GM19467 (cell line): ENCODE measurements around the gene CBFA2T3.
A peak's percentile ranks its signal among the peaks of the same experiment; 100 is the strongest.

ENCODE experiments used
- ATAC-seq: cut with Tn5 transposase; IDR thresholded peaks from one replicate; pipeline ENCODE4 v1.9.1; 2021; ENCODE audit warnings: mild to moderate bottlenecking, moderate library complexity; ENCODE audit not compliant: unreplicated experiment

CBFA2T3 gene

GRCh38 chr16:88865310-88865709 lies 111.7 kb downstream of the CBFA2T3 start:
- ATAC-seq: no peak

DNA sequence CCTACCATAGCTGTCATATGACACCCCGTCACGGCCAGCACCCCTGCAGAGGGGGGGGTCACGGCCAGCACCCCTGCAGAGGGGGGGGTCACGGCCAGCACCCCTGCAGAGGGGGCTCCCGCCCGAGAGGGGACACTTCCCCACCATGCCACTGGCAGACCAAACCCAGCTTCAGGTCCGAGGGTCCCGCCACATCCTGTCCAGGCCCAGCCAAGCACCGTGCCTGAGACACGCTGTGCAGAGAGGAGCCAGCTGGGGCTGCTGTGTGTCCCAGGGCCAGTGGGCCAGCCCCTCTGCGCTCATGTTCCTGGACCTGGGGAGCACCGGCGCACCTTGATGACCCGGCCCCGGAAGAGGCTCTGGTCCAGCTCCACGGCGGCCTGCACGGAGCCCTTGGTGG lies 112.5 kb downstream of the CBFA2T3 start:
- ATAC-seq: no peak

GRCh38 chr16:88864099-88864498 lies 112.9 kb downstream of the CBFA2T3 start:
- ATAC-seq: no peak

- no peak for ATAC-seq
Observed at GRCh38 chr16:88863426-88863825, 113.6 kb downstream of the CBFA2T3 start.

- no peak for ATAC-seq
Observed at GRCh38 chr16:88862968-88863367, 114.0 kb downstream of the CBFA2T3 start.

DNA sequence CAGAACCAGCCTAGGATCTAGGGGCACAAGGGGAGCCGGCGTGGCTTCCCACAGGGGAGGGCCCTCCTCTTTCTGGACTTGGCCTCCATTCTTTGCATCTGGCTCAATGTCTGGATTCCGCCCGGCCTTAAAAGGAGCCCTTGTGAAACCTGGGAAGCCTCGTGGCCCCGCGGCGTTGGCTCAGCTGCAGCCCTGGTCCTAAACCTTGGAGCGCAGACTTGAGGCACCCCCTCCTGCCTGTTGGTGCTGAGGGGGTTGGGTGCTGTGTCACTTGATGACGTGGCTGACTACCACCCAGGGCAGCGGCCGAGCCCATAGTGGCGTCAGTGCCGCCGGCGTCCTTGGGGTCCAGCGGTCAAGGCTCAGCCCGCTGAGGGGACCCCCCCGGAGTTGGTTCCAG lies 115.6 kb downstream of the CBFA2T3 start:
- ATAC-seq: no peak

- no peak for ATAC-seq
Observed at GRCh38 chr16:88859381-88860091, 117.5 kb downstream of the CBFA2T3 start.

DNA sequence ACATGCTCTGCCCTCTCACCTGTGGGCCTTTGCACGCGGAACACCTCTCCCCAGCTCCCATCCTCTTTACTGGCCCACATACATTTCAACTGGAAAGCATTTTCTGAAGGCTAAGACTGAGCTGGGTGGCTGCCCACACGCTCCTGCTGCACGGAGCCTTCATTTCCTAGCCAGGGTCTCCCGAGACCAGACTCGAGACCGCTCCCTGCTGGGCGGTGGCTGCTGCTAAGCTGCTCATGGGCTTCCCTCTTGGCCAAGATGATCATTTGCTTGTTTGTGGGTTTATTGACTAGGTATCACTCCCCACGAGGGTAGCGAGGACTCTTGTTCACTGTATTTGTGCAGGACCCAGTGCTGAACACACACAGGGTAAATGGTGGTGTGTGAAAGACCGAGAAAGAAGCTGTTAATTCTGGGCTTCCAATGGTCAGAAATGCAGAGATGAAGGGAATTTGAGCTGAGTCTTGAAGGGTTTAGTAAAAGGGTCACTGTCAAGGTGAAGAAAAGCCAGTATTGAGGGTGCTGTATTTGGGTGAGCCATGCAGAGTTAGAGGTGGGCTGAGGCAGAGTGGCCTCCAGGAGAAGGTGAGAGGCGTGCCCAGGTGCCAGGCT lies 119.2 kb downstream of the CBFA2T3 start:
- peak; percentile 45 for ATAC-seq

GRCh38 chr16:88856828-88857727 lies 119.9 kb downstream of the CBFA2T3 start, which contains the start of the genes GALNS and TRAPPC2L:
TSS of gene GALNS (minus strand) at chr16:88856947. CDS start at chr16:88856877, 70 bp downstream.
TSS of gene TRAPPC2L (plus strand) at chr16:88857127. CDS start at chr16:88857151, 24 bp downstream.
- ATAC-seq: peak; percentile 65

GRCh38 chr16:88856122-88856827 lies 120.7 kb downstream of the CBFA2T3 start:
- ATAC-seq: no peak

GRCh38 chr16:88855736-88856121 lies 121.3 kb downstream of the CBFA2T3 start:
- ATAC-seq: no peak

DNA sequence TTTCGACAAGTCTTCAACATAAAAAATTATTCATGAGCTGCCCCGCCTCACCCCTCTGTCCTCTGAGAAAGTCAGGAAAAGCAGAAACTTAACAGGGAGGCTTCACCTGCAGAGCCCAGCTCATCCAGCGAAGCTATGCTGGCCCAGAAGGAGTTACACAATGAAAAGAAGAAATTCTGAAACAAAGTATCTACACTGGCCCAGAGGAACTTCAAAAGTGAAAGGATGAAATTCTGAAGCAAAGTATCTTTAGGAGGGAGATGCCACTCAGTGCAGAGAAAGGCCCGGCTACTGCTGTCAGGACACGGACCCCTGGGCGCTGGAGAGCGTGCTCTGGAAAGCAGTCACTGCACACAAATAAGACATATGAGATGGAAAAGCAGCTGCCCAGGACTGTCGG lies 121.8 kb downstream of the CBFA2T3 start:
- no peak for ATAC-seq

DNA sequence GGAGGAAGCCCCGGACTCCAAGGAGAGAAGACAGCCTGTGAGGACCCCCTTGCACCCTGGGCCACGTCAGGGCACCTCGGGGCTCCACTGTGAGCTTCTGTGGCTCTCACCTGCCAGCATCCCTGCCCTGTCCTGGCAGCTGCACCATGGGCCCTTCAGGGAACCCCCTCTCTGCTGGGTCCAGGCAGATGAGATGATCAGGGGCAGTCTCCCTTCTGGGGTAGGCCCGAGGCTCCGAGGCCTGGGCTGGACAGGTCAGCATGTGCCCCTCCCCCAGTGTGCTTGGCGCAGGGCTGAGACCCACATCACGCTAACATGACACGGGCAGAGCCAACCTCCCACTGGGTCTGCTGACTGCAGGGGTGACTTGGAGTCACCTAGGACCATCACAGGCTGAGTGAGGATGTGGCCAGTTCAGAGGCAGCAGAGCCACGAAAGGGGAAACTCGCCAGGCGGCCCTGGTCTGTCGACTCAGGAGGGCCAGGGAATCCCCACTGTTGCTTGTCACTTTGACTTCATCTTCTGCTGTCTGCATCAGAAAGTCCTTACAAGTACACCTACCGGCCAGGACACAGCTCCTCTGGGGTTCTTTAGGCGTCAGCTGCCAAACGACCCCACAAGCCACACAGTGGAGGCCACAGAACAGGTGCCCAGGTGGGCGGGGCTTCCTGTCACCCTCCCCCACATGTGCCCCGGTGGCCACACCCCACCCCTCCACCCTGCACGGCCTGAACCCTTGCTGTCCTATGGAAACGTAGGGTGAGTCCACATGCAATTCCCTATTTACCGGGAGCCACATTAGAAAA lies 122.5 kb downstream of the CBFA2T3 start:
- no peak for ATAC-seq

GRCh38 chr16:88853325-88853941 lies 123.6 kb downstream of the CBFA2T3 start:
- ATAC-seq: no peak

DNA sequence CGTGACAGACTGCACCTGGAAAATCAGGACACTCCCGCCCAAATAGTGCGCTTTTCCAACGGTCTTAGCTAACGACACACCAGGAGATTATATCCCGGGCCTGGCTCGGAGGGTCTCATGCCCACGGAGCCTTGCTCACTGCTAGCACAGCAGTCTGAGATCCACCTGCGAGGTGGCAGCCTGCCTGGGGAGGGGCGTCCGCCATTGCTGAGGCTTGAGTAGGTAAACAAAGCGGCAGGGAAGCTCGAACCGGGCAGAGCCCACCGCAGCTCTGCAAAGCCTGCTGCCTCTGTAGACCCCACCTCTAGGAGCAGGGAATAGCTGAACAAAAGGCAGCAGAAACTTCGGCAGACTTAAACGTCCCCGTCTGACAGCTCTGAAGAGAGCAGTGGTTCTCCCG lies 125.4 kb downstream of the CBFA2T3 start:
- ATAC-seq: no peak

DNA sequence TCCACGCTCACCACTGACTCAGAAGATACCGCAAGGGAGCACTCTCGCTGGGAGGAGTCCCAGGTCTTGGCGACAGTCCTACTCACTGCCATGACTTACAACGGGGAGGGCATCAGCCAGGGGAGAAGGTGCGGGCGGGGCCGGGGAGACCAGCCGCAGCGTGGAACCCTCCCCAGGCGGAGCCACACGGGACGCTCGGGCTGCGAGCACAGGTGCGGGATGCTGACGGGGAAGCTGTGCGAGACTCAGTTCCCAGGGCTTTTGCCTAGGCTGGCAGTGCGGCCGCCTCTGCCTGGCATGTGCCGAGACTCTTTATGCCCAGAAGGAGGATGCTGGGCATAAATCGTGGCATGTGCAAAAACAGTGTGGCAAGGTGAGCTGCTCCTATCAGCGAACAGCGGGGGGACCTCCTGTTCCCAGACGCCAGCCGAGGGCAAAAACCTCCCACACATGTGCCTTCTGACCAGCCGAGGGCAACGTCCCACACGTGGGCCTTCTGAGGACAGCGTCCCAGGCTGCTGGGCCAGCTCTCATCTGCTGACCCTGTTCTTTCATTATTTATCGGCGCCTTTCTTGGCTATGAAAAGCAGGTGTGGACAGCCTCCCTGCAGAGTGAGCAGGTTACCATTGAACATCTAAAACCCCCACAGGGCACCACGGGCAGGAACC lies 126.3 kb downstream of the CBFA2T3 start:
- no peak for ATAC-seq

DNA sequence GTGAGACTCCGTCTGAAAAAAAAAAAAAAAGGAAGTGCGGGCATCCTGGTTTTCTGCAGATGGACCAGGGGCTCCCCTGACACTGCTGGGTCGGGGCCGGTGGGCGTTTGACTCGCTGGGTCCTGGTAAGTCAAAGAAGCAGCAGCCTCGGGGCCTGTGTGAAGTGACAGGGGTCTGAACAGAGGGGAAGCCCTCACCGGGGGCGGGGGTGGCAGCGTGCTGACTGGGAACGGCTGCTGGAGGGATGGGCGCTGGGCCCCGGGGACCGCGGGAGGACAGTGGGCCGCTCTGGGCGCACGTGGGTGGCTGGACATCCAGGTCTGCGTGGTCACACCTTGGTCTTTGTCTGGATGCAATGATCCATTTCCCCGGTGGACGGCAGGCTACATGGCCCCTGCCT lies 128.4 kb downstream of the CBFA2T3 start:
- no peak for ATAC-seq

GRCh38 chr16:88847654-88848053 lies 129.4 kb downstream of the CBFA2T3 start:
- no peak for ATAC-seq

- no peak for ATAC-seq
Observed at GRCh38 chr16:88846088-88846487, 130.9 kb downstream of the CBFA2T3 start.
